WTC11 (cell line): ENCODE data around the gene FAM53B. TPM values are rescaled to one million over a fixed set of nuclear protein-coding genes. Genes with fewer than 3 reads are reported as not detected.
A peak's percentile ranks its signal among the peaks of the same experiment; 100 is the strongest.

Source experiments
- ATAC-seq: fragments of 200-7000 bp; cut with Tn5 transposase; 2 replicates; pipeline ENCODE4 v1.10.0; 2021; ENCODE audit warnings: mild to moderate bottlenecking, moderate library complexity
- CTCF ChIA-PET: fragments of 300-600 bp; sonication (Branson Sonifier 250); formaldehyde crosslinking; loops from one replicate; lab custom pipeline; 2021; ENCODE audit warnings: antibody characterized with exemption; lab: Charles Lee
- POLR2A ChIA-PET: fragments of 350-600 bp; sonication (Branson Sonifier 250); formaldehyde crosslinking; loops from one replicate; lab custom pipeline; 2021; ENCODE audit warnings: antibody characterized with exemption; lab: Charles Lee
- DNase-seq: peaks from one replicate; pipeline ENCODE4 v3.0.0; 2021; ENCODE audit warnings: low spot score
- H3K27ac Mint-ChIP-seq: 2 replicates; pipeline ENCODE4 v1.8.0; 2021; ENCODE audit warnings: mixed read lengths
- H3K27me3 Mint-ChIP-seq: 2 replicates; pipeline ENCODE4 v1.8.0; 2021; ENCODE audit warnings: low read depth, mild to moderate bottlenecking, moderate library complexity, mixed read lengths
- H3K36me3 Mint-ChIP-seq: 2 replicates; pipeline ENCODE4 v1.8.0; 2021; ENCODE audit warnings: mixed read lengths
- H3K4me1 Mint-ChIP-seq: 2 replicates; pipeline ENCODE4 v1.8.0; 2022; ENCODE audit warnings: mixed read lengths
- H3K4me3 Mint-ChIP-seq: 2 replicates; pipeline ENCODE4 v1.8.0; 2021; ENCODE audit warnings: mild to moderate bottlenecking, moderate library complexity, mixed read lengths
- H3K9me3 Mint-ChIP-seq: 2 replicates; pipeline ENCODE4 v1.8.0; 2021; ENCODE audit warnings: mixed read lengths
- ATF6 ChIP-seq: sonication (generic); formaldehyde crosslinking; IDR thresholded peaks from 2 replicates; pipeline ENCODE4 v1.8.1; 2023; ENCODE audit warnings: mild to moderate bottlenecking, missing genetic modification reagents
- CREM ChIP-seq: sonication (generic); formaldehyde crosslinking; IDR thresholded peaks from 2 replicates; pipeline ENCODE4 v1.8.1; 2022; ENCODE audit warnings: mild to moderate bottlenecking, missing genetic modification reagents, moderate library complexity
- IRF2 ChIP-seq: sonication (generic); formaldehyde crosslinking; IDR thresholded peaks from 2 replicates; pipeline ENCODE4 v1.8.0; 2022; ENCODE audit warnings: low read depth, missing genetic modification reagents, borderline replicate concordance
- NR1H2 ChIP-seq: sonication (generic); formaldehyde crosslinking; IDR thresholded peaks from 2 replicates; pipeline ENCODE4 v1.9.0; 2021; ENCODE audit warnings: mild to moderate bottlenecking, moderate library complexity, missing genetic modification reagents
- SMAD3 ChIP-seq: sonication (generic); formaldehyde crosslinking; IDR thresholded peaks from 2 replicates; pipeline ENCODE4 v1.8.0; 2022; ENCODE audit warnings: missing genetic modification reagents, mild to moderate bottlenecking, borderline replicate concordance
- SP1 ChIP-seq: sonication (generic); formaldehyde crosslinking; conservative IDR thresholded peaks from 2 replicates; pipeline ENCODE4 v1.8.1; 2022; ENCODE audit warnings: missing genetic modification reagents
- TCF7 ChIP-seq: sonication (generic); formaldehyde crosslinking; IDR thresholded peaks from 2 replicates; pipeline ENCODE4 v1.8.0; 2022; ENCODE audit warnings: mild to moderate bottlenecking, low read depth, missing genetic modification reagents, moderate library complexity
- USF1 ChIP-seq: sonication (generic); formaldehyde crosslinking; IDR thresholded peaks from 2 replicates; pipeline ENCODE4 v1.8.0; 2022; ENCODE audit warnings: mild to moderate bottlenecking, missing genetic modification reagents
- ZNF232 ChIP-seq: sonication (generic); formaldehyde crosslinking; IDR thresholded peaks from 2 replicates; pipeline ENCODE4 v1.8.0; 2022; ENCODE audit warnings: mild to moderate bottlenecking, missing genetic modification reagents
- ZNF416 ChIP-seq: fragments of 250-450 bp; sonication (Bioruptor Pico); IDR thresholded peaks from 2 replicates; pipeline ENCODE4 v1.9.0; 2021; ENCODE audit warnings: mild to moderate bottlenecking, inconsistent platforms
- ZNF423 ChIP-seq: fragments of 250-450 bp; sonication (Bioruptor Pico); IDR thresholded peaks from 2 replicates; pipeline ENCODE4 v2.1.2; 2022; ENCODE audit warnings: mild to moderate bottlenecking, moderate library complexity
- ZSCAN18 ChIP-seq: fragments of 250-450 bp; sonication (Bioruptor Pico); IDR thresholded peaks from 2 replicates; pipeline ENCODE4 v2.1.2; 2022; ENCODE audit warnings: mild to moderate bottlenecking, moderate library complexity
- total RNA-seq: library from RNA; stranded (reverse); gene quantifications from 3 replicates; pipeline ENCODE4 v1.2.3, GENCODE V29; 2021
- TF ChIP-seq, protein P1 (sequence below): sonication (generic); formaldehyde crosslinking; IDR thresholded peaks from 2 replicates; pipeline ENCODE4 v1.8.0; 2023; ENCODE audit warnings: mild to moderate bottlenecking, missing genetic modification reagents
- TF ChIP-seq, protein P2 (sequence below): sonication (generic); formaldehyde crosslinking; IDR thresholded peaks from 2 replicates; pipeline ENCODE4 v1.8.1; 2022; ENCODE audit warnings: low read depth, missing genetic modification reagents, borderline replicate concordance
- TF ChIP-seq, protein P3 (sequence below): sonication (generic); formaldehyde crosslinking; IDR thresholded peaks from 2 replicates; pipeline ENCODE4 v1.8.1; 2023; ENCODE audit warnings: mild to moderate bottlenecking, missing genetic modification reagents, moderate library complexity
- TF ChIP-seq, protein P4 (sequence below): sonication (generic); formaldehyde crosslinking; conservative IDR thresholded peaks from 2 replicates; pipeline ENCODE4 v1.8.1; 2022; ENCODE audit warnings: mild to moderate bottlenecking, missing genetic modification reagents

Gene FAM53B
- total RNA-seq, 1 experiment from 2014 or later: 21.3 TPM

DNA sequence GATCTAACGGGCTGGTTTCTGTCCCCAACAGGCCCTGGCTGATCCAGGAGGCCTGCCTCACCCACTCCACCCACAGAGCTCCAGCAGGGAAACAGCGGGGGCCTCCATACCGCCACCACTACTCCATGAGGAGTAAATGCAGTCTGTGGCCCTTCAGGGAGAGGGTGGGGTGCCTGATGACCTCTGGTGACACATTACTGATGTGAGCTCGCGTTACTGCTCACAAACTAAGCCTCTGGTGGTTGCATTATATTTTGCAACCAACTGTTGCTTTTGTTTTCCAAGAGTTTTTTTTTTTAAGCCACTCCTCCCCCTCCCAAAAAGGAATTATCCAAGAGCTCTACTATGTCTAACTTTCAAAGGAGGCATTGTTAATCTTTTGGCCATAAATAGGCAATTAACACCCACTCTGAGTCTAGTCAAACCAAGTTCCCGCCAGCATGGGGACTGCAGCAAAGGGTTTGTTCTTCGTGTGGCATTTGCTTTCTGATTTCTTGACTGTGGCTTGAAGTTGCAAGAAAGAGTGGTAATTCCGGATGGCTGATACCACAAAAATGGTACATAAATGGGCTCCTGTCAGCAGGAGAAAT, 72.6 kb downstream of the FAM53B start:
- Mint-ChIP-seq H3K4me1 (peaks cover 23% of the 10 kb centered on the region), H3K27ac (peak overlapping the region; percentile 67), H3K9me3 (no peaks in the 10 kb centered on the region), H3K36me3 (peaks cover 6% of the 10 kb centered on the region; the same call in 1 of the 2 replicates), H3K4me3 (no peak overlapping the region), H3K27me3 (no peaks in the 10 kb centered on the region)
- ChIA-PET POLR2A (interaction anchor here (0.7 to 0.9 kb wide), 3 partner anchors 14 to 439 kb away, joined by 3 to 4 read pairs (median 3); no protein-coding TSS in a partner anchor), CTCF (interaction anchor here (0.6 to 4.7 kb wide), 30 partner anchors 8 to 677 kb away, joined by 3 to 32 read pairs (median 4); no protein-coding TSS in a partner anchor)
- ATAC-seq (peak; percentile 61), DNase-seq (no peak)
- TF ChIP-seq ZNF232 (CRISPR knock-in tag): no peak
- TF ChIP-seq ZNF423: peak; percentile 41; the same call in 1 of the 2 replicates
- TF ChIP-seq, protein P1, sequence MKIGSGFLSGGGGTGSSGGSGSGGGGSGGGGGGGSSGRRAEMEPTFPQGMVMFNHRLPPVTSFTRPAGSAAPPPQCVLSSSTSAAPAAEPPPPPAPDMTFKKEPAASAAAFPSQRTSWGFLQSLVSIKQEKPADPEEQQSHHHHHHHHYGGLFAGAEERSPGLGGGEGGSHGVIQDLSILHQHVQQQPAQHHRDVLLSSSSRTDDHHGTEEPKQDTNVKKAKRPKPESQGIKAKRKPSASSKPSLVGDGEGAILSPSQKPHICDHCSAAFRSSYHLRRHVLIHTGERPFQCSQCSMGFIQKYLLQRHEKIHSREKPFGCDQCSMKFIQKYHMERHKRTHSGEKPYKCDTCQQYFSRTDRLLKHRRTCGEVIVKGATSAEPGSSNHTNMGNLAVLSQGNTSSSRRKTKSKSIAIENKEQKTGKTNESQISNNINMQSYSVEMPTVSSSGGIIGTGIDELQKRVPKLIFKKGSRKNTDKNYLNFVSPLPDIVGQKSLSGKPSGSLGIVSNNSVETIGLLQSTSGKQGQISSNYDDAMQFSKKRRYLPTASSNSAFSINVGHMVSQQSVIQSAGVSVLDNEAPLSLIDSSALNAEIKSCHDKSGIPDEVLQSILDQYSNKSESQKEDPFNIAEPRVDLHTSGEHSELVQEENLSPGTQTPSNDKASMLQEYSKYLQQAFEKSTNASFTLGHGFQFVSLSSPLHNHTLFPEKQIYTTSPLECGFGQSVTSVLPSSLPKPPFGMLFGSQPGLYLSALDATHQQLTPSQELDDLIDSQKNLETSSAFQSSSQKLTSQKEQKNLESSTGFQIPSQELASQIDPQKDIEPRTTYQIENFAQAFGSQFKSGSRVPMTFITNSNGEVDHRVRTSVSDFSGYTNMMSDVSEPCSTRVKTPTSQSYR: no peak
- TF ChIP-seq IRF2 (CRISPR knock-in tag): no peak
- TF ChIP-seq ATF6 (CRISPR knock-in tag): no peak

DNA sequence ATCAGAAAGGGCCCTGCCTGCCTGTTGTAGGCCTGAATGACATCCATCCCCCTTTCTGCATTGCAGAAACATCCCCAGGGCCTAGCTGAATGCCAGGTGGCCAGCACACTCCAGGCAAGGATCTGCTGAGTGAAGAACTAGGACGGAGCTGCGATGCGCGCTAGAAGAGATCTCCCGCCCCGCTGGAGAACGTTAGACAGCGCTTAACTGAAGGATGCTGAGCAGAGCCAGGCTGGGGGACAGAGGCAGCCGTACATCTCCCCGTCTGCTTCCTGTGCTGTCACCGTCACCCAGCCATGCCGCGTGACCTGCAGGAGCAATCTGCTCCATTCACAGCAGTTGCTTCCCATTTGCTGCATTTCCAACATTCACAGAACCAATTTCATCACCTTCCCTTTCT, 73.3 kb downstream of the FAM53B start:
- CTCF ChIA-PET: interaction anchor here (0.8 to 4.7 kb wide), 28 partner anchors 8 to 282 kb away, joined by 3 to 32 read pairs (median 4); no protein-coding TSS in a partner anchor
- Mint-ChIP-seq H3K27ac (peak overlapping the region; percentile 67; the same call in 1 of the 2 replicates), H3K36me3 (peaks cover 2% of the 10 kb centered on the region; the same call in 1 of the 2 replicates), H3K9me3 (no peaks in the 10 kb centered on the region), H3K4me3 (no peak overlapping the region), H3K4me1 (peaks cover 23% of the 10 kb centered on the region), H3K27me3 (no peaks in the 10 kb centered on the region)
- TF ChIP-seq ZNF416 (CRISPR knock-in tag) (no peak), SMAD3 (CRISPR knock-in tag) (no peak), ZSCAN18 (CRISPR knock-in tag) (no peak), USF1 (CRISPR knock-in tag) (no peak), TCF7 (no peak), CREM (CRISPR knock-in tag) (no peak), SP1 (CRISPR knock-in tag) (no peak), NR1H2 (CRISPR knock-in tag) (no peak)
- TF ChIP-seq, protein P2, sequence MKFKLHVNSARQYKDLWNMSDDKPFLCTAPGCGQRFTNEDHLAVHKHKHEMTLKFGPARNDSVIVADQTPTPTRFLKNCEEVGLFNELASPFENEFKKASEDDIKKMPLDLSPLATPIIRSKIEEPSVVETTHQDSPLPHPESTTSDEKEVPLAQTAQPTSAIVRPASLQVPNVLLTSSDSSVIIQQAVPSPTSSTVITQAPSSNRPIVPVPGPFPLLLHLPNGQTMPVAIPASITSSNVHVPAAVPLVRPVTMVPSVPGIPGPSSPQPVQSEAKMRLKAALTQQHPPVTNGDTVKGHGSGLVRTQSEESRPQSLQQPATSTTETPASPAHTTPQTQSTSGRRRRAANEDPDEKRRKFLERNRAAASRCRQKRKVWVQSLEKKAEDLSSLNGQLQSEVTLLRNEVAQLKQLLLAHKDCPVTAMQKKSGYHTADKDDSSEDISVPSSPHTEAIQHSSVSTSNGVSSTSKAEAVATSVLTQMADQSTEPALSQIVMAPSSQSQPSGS (CRISPR knock-in tag): no peak
- TF ChIP-seq, protein P3, sequence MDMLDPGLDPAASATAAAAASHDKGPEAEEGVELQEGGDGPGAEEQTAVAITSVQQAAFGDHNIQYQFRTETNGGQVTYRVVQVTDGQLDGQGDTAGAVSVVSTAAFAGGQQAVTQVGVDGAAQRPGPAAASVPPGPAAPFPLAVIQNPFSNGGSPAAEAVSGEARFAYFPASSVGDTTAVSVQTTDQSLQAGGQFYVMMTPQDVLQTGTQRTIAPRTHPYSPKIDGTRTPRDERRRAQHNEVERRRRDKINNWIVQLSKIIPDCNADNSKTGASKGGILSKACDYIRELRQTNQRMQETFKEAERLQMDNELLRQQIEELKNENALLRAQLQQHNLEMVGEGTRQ (CRISPR knock-in tag): no peak
- TF ChIP-seq, protein P4, sequence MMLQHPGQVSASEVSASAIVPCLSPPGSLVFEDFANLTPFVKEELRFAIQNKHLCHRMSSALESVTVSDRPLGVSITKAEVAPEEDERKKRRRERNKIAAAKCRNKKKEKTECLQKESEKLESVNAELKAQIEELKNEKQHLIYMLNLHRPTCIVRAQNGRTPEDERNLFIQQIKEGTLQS (CRISPR knock-in tag): no peak
- DNase-seq: no peak
- no peak for ATAC-seq
- POLR2A ChIA-PET: interaction anchor here (0.9 kb wide), 2 partner anchors 16 to 439 kb away, joined by 3 read pairs; no protein-coding TSS in a partner anchor
